HepG2 (cell line): ENCODE results near the gene ACOXL. TPM values are rescaled to one million over a fixed set of nuclear protein-coding genes. Genes with fewer than 3 reads are reported as not detected.
A peak's percentile ranks its signal among the peaks of the same experiment; 100 is the strongest.

Experiments used
- CCAR2 ChIP-seq: fragments of 200-400 bp; formaldehyde crosslinking; optimal IDR thresholded peaks from 2 replicates; pipeline ENCODE3; 2018; ENCODE audit warnings: low read depth, mild to moderate bottlenecking, low read length, moderate library complexity
- KMT2A ChIP-seq: sonication (generic); formaldehyde crosslinking; IDR thresholded peaks from 2 replicates; pipeline ENCODE4 v1.4.0; 2020; ENCODE audit warnings: missing genetic modification reagents
- LCORL ChIP-seq, 2 experiments: fragments of 450-650 bp in 1 of 2; sonication (generic) in 1 of 2; formaldehyde crosslinking in 1 of 2; IDR thresholded peaks; 2 replicates each; pipeline versions ENCODE4 v1.5.0 to v1.6.1; 2017 to 2020; ENCODE audit warnings: antibody characterized with exemption in 1 of 2, missing genetic modification reagents in 1 of 2
- NR2F2 ChIP-seq: IDR thresholded peaks from 2 replicates; pipeline ENCODE4 v1.6.1; 2012; ENCODE audit warnings: low read depth, inconsistent platforms, borderline replicate concordance
- PHB2 ChIP-seq: fragments of 450-650 bp; IDR thresholded peaks from 2 replicates; pipeline ENCODE4 v1.6.1; 2018; ENCODE audit not compliant: partially characterized antibody
- SNAPC2 ChIP-seq: sonication (generic); formaldehyde crosslinking; IDR thresholded peaks from 2 replicates; pipeline ENCODE4 v1.8.1; 2022; ENCODE audit warnings: mild to moderate bottlenecking, missing genetic modification reagents
- XBP1 ChIP-seq: sonication (generic); formaldehyde crosslinking; IDR thresholded peaks from 2 replicates; pipeline ENCODE4 v1.5.0; 2020; ENCODE audit warnings: missing genetic modification reagents
- ZFP37 ChIP-seq: sonication (generic); formaldehyde crosslinking; IDR thresholded peaks from 2 replicates; pipeline ENCODE4 v1.4.0; 2020; ENCODE audit warnings: missing genetic modification reagents, borderline replicate concordance
- ZNF124 ChIP-seq: sonication (generic); formaldehyde crosslinking; IDR thresholded peaks from 2 replicates; pipeline ENCODE4 v1.4.0; 2020; ENCODE audit warnings: missing genetic modification reagents
- ZNF253 ChIP-seq: sonication (generic); formaldehyde crosslinking; IDR thresholded peaks from 2 replicates; pipeline ENCODE4 v1.8.0; 2022; ENCODE audit warnings: mild to moderate bottlenecking, missing genetic modification reagents, borderline replicate concordance
- ZNF263 ChIP-seq: sonication (generic); formaldehyde crosslinking; IDR thresholded peaks from 2 replicates; pipeline ENCODE4 v1.4.0; 2020; ENCODE audit warnings: missing genetic modification reagents
- ZNF850 ChIP-seq: sonication (generic); formaldehyde crosslinking; conservative IDR thresholded peaks from 2 replicates; pipeline ENCODE4 v1.9.0; 2021; ENCODE audit warnings: mild to moderate bottlenecking, missing genetic modification reagents
- ZNF879 ChIP-seq: sonication (generic); formaldehyde crosslinking; IDR thresholded peaks from 2 replicates; pipeline ENCODE4 v1.8.1; 2023; ENCODE audit warnings: missing genetic modification reagents
- polyA plus RNA-seq, 8 experiments: library from polyadenylated mRNA; depleted of rRNA in 3 of 8; stranded (reverse) in 7 of 8; unstranded in 1 of 8; fragments of >200 nt; fragmentation: Illumina TruSeq in 4 of 8; extraction: Trizol in 4 of 8; gene quantifications; 2 replicates each; pipeline versions ENCODE4 v1.2.1 to v1.2.3, GENCODE V29; 2011 to 2016; ENCODE audit warnings: low read depth in 4 of 8, missing spikeins in 1 of 8, mixed read lengths in 1 of 8; ENCODE audit not compliant: insufficient read depth in 1 of 8
- total RNA-seq, 5 experiments: library from RNA; depleted of rRNA; stranded (reverse); fragments of >200 nt; fragmentation: Illumina TruSeq; extraction: Trizol; gene quantifications; 2 replicates each; pipeline ENCODE4 v1.2.3, GENCODE V29; 2016; ENCODE audit warnings: low read depth in 1 of 5
- TF ChIP-seq, protein P1 (sequence below): sonication (generic); formaldehyde crosslinking; IDR thresholded peaks from 2 replicates; pipeline ENCODE4 v1.4.0; 2020; ENCODE audit warnings: missing genetic modification reagents
- TF ChIP-seq, protein P2 (sequence below): sonication (generic); formaldehyde crosslinking; IDR thresholded peaks from 2 replicates; pipeline ENCODE4 v1.4.0; 2020; ENCODE audit warnings: missing genetic modification reagents

ACOXL gene
- total and polyA plus RNA-seq, 2 of the 13 experiments (the other 11 are each of a cell fraction or from before 2014, with no cell fraction given): not detected

DNA sequence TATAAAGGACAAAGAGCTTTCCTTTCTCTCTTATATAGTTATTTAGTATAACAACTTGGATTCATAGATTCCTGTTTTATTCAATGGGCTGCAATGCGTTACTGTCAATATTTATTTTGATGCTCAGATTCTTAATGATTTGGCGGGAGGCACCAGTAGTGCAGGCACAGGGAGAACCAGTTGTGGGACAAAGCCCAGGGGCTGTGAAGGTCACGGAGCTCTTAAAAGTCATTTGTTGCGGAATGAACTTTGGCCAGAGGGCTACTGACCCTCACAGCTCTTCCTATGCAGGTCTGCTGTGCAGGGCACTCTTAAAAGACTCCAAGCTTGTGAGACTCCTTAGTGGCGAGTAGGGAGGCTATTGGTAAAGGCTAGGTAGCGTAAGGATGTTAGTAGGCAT is 422.4 kb downstream of the ACOXL start (continued):
- TF ChIP-seq, protein P1, sequence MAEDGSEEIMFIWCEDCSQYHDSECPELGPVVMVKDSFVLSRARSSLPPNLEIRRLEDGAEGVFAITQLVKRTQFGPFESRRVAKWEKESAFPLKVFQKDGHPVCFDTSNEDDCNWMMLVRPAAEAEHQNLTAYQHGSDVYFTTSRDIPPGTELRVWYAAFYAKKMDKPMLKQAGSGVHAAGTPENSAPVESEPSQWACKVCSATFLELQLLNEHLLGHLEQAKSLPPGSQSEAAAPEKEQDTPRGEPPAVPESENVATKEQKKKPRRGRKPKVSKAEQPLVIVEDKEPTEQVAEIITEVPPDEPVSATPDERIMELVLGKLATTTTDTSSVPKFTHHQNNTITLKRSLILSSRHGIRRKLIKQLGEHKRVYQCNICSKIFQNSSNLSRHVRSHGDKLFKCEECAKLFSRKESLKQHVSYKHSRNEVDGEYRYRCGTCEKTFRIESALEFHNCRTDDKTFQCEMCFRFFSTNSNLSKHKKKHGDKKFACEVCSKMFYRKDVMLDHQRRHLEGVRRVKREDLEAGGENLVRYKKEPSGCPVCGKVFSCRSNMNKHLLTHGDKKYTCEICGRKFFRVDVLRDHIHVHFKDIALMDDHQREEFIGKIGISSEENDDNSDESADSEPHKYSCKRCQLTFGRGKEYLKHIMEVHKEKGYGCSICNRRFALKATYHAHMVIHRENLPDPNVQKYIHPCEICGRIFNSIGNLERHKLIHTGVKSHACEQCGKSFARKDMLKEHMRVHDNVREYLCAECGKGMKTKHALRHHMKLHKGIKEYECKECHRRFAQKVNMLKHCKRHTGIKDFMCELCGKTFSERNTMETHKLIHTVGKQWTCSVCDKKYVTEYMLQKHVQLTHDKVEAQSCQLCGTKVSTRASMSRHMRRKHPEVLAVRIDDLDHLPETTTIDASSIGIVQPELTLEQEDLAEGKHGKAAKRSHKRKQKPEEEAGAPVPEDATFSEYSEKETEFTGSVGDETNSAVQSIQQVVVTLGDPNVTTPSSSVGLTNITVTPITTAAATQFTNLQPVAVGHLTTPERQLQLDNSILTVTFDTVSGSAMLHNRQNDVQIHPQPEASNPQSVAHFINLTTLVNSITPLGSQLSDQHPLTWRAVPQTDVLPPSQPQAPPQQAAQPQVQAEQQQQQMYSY (CRISPR knock-in tag): no peak
- TF ChIP-seq PHB2 (no peak), ZNF253 (CRISPR knock-in tag) (no peak), SNAPC2 (CRISPR knock-in tag) (no peak), ZNF124 (CRISPR knock-in tag) (no peak), XBP1 (CRISPR knock-in tag) (no peak), ZNF850 (no peak), ZNF879 (CRISPR knock-in tag) (no peak), ZNF263 (CRISPR knock-in tag) (0 out of 2 replicates have a peak, but pooled peaks have one; percentile 3), CCAR2 (no peak), ZFP37 (CRISPR knock-in tag) (no peak), LCORL (IDR thresholded peaks at IDR 0.05) (no peak), LCORL (CRISPR knock-in tag; IDR thresholded peaks at IDR 0.05) (no peak), KMT2A (0 out of 2 replicates have a peak, but pooled peaks have one; percentile 31), NR2F2 (0 out of 2 replicates have a peak, but pooled peaks have one; percentile 26)
- TF ChIP-seq, protein P2, sequence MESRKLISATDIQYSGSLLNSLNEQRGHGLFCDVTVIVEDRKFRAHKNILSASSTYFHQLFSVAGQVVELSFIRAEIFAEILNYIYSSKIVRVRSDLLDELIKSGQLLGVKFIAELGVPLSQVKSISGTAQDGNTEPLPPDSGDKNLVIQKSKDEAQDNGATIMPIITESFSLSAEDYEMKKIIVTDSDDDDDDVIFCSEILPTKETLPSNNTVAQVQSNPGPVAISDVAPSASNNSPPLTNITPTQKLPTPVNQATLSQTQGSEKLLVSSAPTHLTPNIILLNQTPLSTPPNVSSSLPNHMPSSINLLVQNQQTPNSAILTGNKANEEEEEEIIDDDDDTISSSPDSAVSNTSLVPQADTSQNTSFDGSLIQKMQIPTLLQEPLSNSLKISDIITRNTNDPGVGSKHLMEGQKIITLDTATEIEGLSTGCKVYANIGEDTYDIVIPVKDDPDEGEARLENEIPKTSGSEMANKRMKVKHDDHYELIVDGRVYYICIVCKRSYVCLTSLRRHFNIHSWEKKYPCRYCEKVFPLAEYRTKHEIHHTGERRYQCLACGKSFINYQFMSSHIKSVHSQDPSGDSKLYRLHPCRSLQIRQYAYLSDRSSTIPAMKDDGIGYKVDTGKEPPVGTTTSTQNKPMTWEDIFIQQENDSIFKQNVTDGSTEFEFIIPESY (CRISPR knock-in tag): peak; percentile 98
- TF ChIP-seq, all 625 proteins: peak for 20
